ENCODE measurements around the gene KATNAL2. TPM values are rescaled to one million over a fixed set of nuclear protein-coding genes. Genes with fewer than 3 reads are reported as not detected.

The KATNAL2 gene
- total and polyA plus RNA-seq, 10 of the 15 experiments (the other 5 are each of a cell fraction or from before 2014, with no cell fraction given): 0.20 to 2.4 (median 1.7) TPM

DNA sequence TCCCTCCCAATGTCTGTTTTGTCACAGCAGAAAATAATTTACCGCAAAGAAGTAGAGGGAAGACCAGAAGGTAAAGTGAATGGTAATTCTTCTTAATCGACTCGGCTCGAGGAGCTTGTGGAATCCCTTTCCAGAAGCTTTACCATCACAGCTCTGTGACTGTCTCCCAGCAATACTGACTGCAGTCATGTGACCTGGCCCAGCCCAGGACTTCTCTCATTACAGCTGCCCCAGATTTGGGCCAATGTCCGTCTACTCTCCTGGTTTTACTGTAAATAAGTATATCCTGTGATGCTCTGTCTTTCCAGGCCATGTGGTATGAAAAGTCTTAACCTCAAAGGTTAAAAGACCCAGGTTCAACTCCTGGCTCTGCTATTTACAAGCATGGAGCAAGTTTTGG is 137.0 kb downstream of the KATNAL2 start:
- ChIA-PET RAD21 (ENCODE audit: unreplicated experiment) (interaction anchor here (0.5 kb wide), 1 partner anchor 184 kb away, joined by 4 read pairs; no protein-coding TSS in a partner anchor), SMC1A (ENCODE audit: uncharacterized antibody, unreplicated experiment) (interaction anchor here (1.2 to 1.7 kb wide), 2 partner anchors 14 to 150 kb away, joined by 4 to 5 read pairs; no protein-coding TSS in a partner anchor), CTCF (interaction anchor here (0.6 to 2.0 kb wide), 4 partner anchors 104 to 1109 kb away, joined by 3 to 9 read pairs (median 4); no protein-coding TSS in a partner anchor), POLR2A (no interaction called here)
- FAIRE-seq (no peak), DNase-seq (ENCODE audit: low read depth, low spot score) (no peak), ATAC-seq (no peak)
- Histone ChIP-seq H2AFZ (ENCODE audit: control insufficient read depth, low read depth, low read length) (no peak overlapping the region), H3K79me2 (ENCODE audit: control insufficient read depth, insufficient read depth, low read length) (no peaks in the 10 kb centered on the region), H3K4me1 (ENCODE audit: control insufficient read depth, insufficient read depth, low read length) (no peaks in the 10 kb centered on the region), H4K20me1 (ENCODE audit: control insufficient read depth, insufficient read depth) (no peaks in the 10 kb centered on the region), H3K9me3 (replicated peaks; ENCODE audit: control insufficient read depth, insufficient read depth, low read length) (no peaks in the 10 kb centered on the region), H3K36me3 (ENCODE audit: control insufficient read depth in 2 of 2, insufficient read depth in 2 of 2, low read length in 1 of 2) (no peaks in the 10 kb centered on the region), H3K9ac (ENCODE audit: control insufficient read depth, insufficient read depth, low read length) (no peak overlapping the region), H3K4me2 (ENCODE audit: control insufficient read depth, insufficient read depth) (no peak overlapping the region), H3K4me3 (no peak overlapping the region), H3K27me3 (replicated peaks in 1 of 2; ENCODE audit: control insufficient read depth in 2 of 2, insufficient read depth in 2 of 2, low read length in 1 of 2) (no peaks in the 10 kb centered on the region), H3K27ac (ENCODE audit: control insufficient read depth, insufficient read depth) (no peak overlapping the region)
- no TSS peak for BruUV-seq (replicated peaks)
- in situ Hi-C loops (cut with MboI) (no loop called here), intact Hi-C loops (cut with micrococcal nuclease; ENCODE audit: unreplicated experiment) (no loop called here)
- WGBS (ENCODE audit: insufficient coverage, insufficient replicate concordance, low lambda C conversion rate, missing lambda C conversion rate): 45% methylated on average over 5 of the region's 5 CpGs
- no peak for TF ChIP-seq NR2C1 (IDR thresholded peaks at IDR 0.05)
- no peak for TF ChIP-seq NRF1 (conservative IDR thresholded peaks at IDR 0.05; ENCODE audit: low read depth, low read length)
- TF ChIP-seq, protein P1, sequence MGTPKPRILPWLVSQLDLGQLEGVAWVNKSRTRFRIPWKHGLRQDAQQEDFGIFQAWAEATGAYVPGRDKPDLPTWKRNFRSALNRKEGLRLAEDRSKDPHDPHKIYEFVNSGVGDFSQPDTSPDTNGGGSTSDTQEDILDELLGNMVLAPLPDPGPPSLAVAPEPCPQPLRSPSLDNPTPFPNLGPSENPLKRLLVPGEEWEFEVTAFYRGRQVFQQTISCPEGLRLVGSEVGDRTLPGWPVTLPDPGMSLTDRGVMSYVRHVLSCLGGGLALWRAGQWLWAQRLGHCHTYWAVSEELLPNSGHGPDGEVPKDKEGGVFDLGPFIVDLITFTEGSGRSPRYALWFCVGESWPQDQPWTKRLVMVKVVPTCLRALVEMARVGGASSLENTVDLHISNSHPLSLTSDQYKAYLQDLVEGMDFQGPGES (IDR thresholded peaks at IDR 0.05): no peak
- no peak for TF ChIP-seq ATF2 (IDR thresholded peaks at IDR 0.05; ENCODE audit: low read length)
- TF ChIP-seq, protein P2, sequence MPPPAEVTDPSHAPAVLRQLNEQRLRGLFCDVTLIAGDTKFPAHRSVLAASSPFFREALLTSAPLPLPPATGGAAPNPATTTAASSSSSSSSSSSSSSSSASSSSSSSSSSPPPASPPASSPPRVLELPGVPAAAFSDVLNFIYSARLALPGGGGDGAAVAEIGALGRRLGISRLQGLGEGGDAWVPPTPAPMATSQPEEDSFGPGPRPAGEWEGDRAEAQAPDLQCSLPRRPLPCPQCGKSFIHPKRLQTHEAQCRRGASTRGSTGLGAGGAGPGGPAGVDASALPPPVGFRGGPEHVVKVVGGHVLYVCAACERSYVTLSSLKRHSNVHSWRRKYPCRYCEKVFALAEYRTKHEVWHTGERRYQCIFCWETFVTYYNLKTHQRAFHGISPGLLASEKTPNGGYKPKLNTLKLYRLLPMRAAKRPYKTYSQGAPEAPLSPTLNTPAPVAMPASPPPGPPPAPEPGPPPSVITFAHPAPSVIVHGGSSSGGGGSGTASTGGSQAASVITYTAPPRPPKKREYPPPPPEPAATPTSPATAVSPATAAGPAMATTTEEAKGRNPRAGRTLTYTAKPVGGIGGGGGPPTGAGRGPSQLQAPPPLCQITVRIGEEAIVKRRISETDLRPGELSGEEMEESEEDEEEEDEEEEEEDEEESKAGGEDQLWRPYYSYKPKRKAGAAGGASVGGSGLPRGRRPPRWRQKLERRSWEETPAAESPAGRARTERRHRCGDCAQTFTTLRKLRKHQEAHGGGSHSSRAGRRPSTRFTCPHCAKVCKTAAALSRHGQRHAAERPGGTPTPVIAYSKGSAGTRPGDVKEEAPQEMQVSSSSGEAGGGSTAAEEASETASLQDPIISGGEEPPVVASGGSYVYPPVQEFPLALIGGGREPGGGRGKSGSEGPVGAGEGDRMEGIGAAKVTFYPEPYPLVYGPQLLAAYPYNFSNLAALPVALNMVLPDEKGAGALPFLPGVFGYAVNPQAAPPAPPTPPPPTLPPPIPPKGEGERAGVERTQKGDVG (CRISPR knock-in tag; IDR thresholded peaks at IDR 0.05): no peak
- no peak for TF ChIP-seq EZH2 (IDR thresholded peaks at IDR 0.05; ENCODE audit: borderline replicate concordance, control insufficient read depth, low read depth, low read length)
- TF ChIP-seq SMARCA5 (IDR thresholded peaks at IDR 0.05): no peak
- no peak for TF ChIP-seq ZNF217 (IDR thresholded peaks at IDR 0.05)
- TF ChIP-seq, protein P3, sequence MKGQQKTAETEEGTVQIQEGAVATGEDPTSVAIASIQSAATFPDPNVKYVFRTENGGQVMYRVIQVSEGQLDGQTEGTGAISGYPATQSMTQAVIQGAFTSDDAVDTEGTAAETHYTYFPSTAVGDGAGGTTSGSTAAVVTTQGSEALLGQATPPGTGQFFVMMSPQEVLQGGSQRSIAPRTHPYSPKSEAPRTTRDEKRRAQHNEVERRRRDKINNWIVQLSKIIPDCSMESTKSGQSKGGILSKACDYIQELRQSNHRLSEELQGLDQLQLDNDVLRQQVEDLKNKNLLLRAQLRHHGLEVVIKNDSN (IDR thresholded peaks at IDR 0.05; ENCODE audit: borderline replicate concordance, extremely low read length, insufficient read depth, low read depth, low read length): no peak
